Esophagus (tissue), 2 donors: Measurements from ENCODE around the gene TCF7L2. TPM values are rescaled to one million over a fixed set of nuclear protein-coding genes. Genes with fewer than 3 reads are reported as not detected.
A peak's percentile ranks its signal among the peaks of the same experiment; 100 is the strongest.

Source experiments
- H3K27ac ChIP-seq, 2 donors: one replicate each; pipeline ENCODE4 v1.5.1; 2013; ENCODE audit warnings: low read depth in 2 of 2, mild to moderate bottlenecking in 2 of 2, inconsistent platforms in 1 of 2, low read length in 1 of 2, moderate library complexity in 1 of 2
- H3K27me3 ChIP-seq, 2 donors: one replicate each; pipeline ENCODE4 v1.6.1; 2013; ENCODE audit warnings: low read length in 2 of 2, control low read depth in 1 of 2, mild to moderate bottlenecking in 1 of 2; ENCODE audit not compliant: insufficient read depth in 2 of 2, control insufficient read depth in 1 of 2
- H3K36me3 ChIP-seq, 2 donors: one replicate each; pipeline ENCODE4 v1.6.1; 2013; ENCODE audit warnings: low read length in 1 of 2; ENCODE audit not compliant: control insufficient read depth in 2 of 2, insufficient read depth in 2 of 2
- H3K4me1 ChIP-seq, 2 donors: one replicate each; pipeline ENCODE4 v1.6.1; 2013; ENCODE audit warnings: low read length in 1 of 2; ENCODE audit not compliant: control insufficient read depth in 2 of 2, insufficient read depth in 2 of 2
- H3K4me3 ChIP-seq, 2 donors: one replicate each; pipeline ENCODE4 v1.5.1; 2013; ENCODE audit warnings: low read length in 2 of 2, mild to moderate bottlenecking in 2 of 2, low read depth in 1 of 2, moderate library complexity in 1 of 2
- H3K9me3 ChIP-seq, 2 donors: one replicate each; pipeline ENCODE4 v1.6.1; 2013; ENCODE audit warnings: mild to moderate bottlenecking in 2 of 2, low read depth in 1 of 2, low read length in 1 of 2, moderate library complexity in 1 of 2; ENCODE audit not compliant: control insufficient read depth in 2 of 2, insufficient read depth in 1 of 2
- WGBS, 2 donors: extraction: QIAGEN DNeasy Blood & Tissue Kit; methylation state at CpG; one replicate each; pipeline ENCODE4 v1.1.7; 2013; 5-methylcytosine and 5-hydroxymethylcytosine counted together
- polyA plus RNA-seq, 2 donors: library from polyadenylated mRNA; stranded (reverse); fragments of 200-250 nt; gene quantifications; one replicate each; pipeline ENCODE4 v1.2.3, GENCODE V29; 2013
- donor health status: healthy with polysubstance abuse.
- donor health status: Bipolar disorder and iron deficiency.

Gene TCF7L2
- polyA plus RNA-seq, 2 donors, result 5.4 to 7.9 TPM

- Histone ChIP-seq H3K36me3 (peaks cover 0 to 4% of the 10 kb centered on the region in 2 donors), H3K27ac (no peak overlapping the region)
- WGBS, 2 donors, result 62 to 65% methylated on average over 4 of the region's 4 CpGs
Measured at GRCh38 chr10:113015201-113015600, 65.2 kb downstream of the TCF7L2 start.

GRCh38 chr10:113017376-113017775 is 67.3 kb downstream of the TCF7L2 start:
- no peak overlapping the region for H3K27ac ChIP-seq

More at GRCh38 chr10:113015201-113015600, 65.2 kb downstream of the TCF7L2 start:
- no peak overlapping the region for H3K4me3 ChIP-seq
- H3K27me3 ChIP-seq, result no peaks in the 10 kb centered on the region
- H3K9me3 ChIP-seq, result no peaks in the 10 kb centered on the region
- H3K4me1 ChIP-seq, result peaks cover 0 to 2% of the 10 kb centered on the region in 2 donors

GRCh38 chr10:113018034-113018433 is 68.0 kb downstream of the TCF7L2 start:
- H3K9me3 ChIP-seq, result no peaks in the 10 kb centered on the region
- H3K4me3 ChIP-seq, result no peak overlapping the region
- no peak overlapping the region for H3K27ac ChIP-seq
- H3K36me3 ChIP-seq, result peaks cover 0 to 6% of the 10 kb centered on the region in 2 donors
- no peaks in the 10 kb centered on the region for H3K27me3 ChIP-seq
- WGBS, 2 donors, result 92 to 95% methylated on average over 3 of the region's 3 CpGs
- H3K4me1 ChIP-seq, result peaks cover 0 to 4% of the 10 kb centered on the region in 2 donors

More at GRCh38 chr10:113017376-113017775, 67.3 kb downstream of the TCF7L2 start:
- H3K27me3 ChIP-seq, result no peaks in the 10 kb centered on the region
- peaks cover 0 to 4% of the 10 kb centered on the region in 2 donors for H3K4me1 ChIP-seq
- no peak overlapping the region for H3K4me3 ChIP-seq
- WGBS, 2 donors, result 67 to 77% methylated on average over 5 of the region's 5 CpGs
- H3K9me3 ChIP-seq, result no peaks in the 10 kb centered on the region
- peaks cover 0 to 6% of the 10 kb centered on the region in 2 donors for H3K36me3 ChIP-seq

- peaks cover 0 to 6% of the 10 kb centered on the region in 2 donors for H3K36me3 ChIP-seq
- H3K4me1 ChIP-seq, result peaks cover 0 to 4% of the 10 kb centered on the region in 2 donors
- no peaks in the 10 kb centered on the region for H3K9me3 ChIP-seq
- H3K4me3 ChIP-seq, result no peak overlapping the region
- 73 to 82% methylated on average over 8 of the region's 8 CpGs for WGBS, 2 donors
- H3K27ac ChIP-seq, result no peak overlapping the region
- H3K27me3 ChIP-seq, result no peaks in the 10 kb centered on the region
Measured at GRCh38 chr10:113019096-113019495, 69.0 kb downstream of the TCF7L2 start.

- H3K27me3 ChIP-seq, result no peaks in the 10 kb centered on the region
- WGBS, 2 donors, result 53 to 68% methylated on average over 12 of the region's 12 CpGs
- no peak overlapping the region for H3K4me3 ChIP-seq
- H3K4me1 ChIP-seq, result peaks cover 0 to 4% of the 10 kb centered on the region in 2 donors
- H3K36me3 ChIP-seq, result peaks cover 0 to 6% of the 10 kb centered on the region in 2 donors
- H3K9me3 ChIP-seq, result no peaks in the 10 kb centered on the region
- no peak overlapping the region for H3K27ac ChIP-seq
Measured at GRCh38 chr10:113019692-113020474, 69.8 kb downstream of the TCF7L2 start.

- peaks cover 0 to 4% of the 10 kb centered on the region in 2 donors for H3K4me1 ChIP-seq
- peaks cover 0 to 6% of the 10 kb centered on the region in 2 donors for H3K36me3 ChIP-seq
- no peak overlapping the region for H3K27ac ChIP-seq
- H3K27me3 ChIP-seq, result no peaks in the 10 kb centered on the region
- WGBS, 2 donors, result 85 to 86% methylated on average over 2 of the region's 2 CpGs
- H3K9me3 ChIP-seq, result no peaks in the 10 kb centered on the region
- no peak overlapping the region for H3K4me3 ChIP-seq
Measured at GRCh38 chr10:113020475-113020753, 70.4 kb downstream of the TCF7L2 start.

GRCh38 chr10:113020838-113021237 is 70.8 kb downstream of the TCF7L2 start:
- H3K4me3 ChIP-seq, result no peak overlapping the region
- H3K36me3 ChIP-seq, result peaks cover 0 to 6% of the 10 kb centered on the region in 2 donors
- peaks cover 0 to 4% of the 10 kb centered on the region in 2 donors for H3K4me1 ChIP-seq
- H3K27ac ChIP-seq, result no peak overlapping the region
- no peaks in the 10 kb centered on the region for H3K9me3 ChIP-seq
- no peaks in the 10 kb centered on the region for H3K27me3 ChIP-seq
- 41 to 48% methylated on average over 7 of the region's 7 CpGs for WGBS, 2 donors

- WGBS, 2 donors, result 66% methylated on average over 9 of the region's 9 CpGs
Measured at GRCh38 chr10:113021268-113022040, 71.4 kb downstream of the TCF7L2 start.

GRCh38 chr10:113022265-113022664 is 72.2 kb downstream of the TCF7L2 start:
- Histone ChIP-seq H3K4me1 (peaks cover 0 to 4% of the 10 kb centered on the region in 2 donors), H3K9me3 (no peaks in the 10 kb centered on the region), H3K4me3 (no peak overlapping the region), H3K27me3 (no peaks in the 10 kb centered on the region), H3K27ac (no peak overlapping the region), H3K36me3 (peaks cover 0 to 6% of the 10 kb centered on the region in 2 donors)
- WGBS, 2 donors, result 84 to 85% methylated on average over 7 of the region's 7 CpGs

More at GRCh38 chr10:113021268-113022040, 71.4 kb downstream of the TCF7L2 start:
- Histone ChIP-seq H3K9me3 (no peaks in the 10 kb centered on the region), H3K36me3 (peaks cover 0 to 6% of the 10 kb centered on the region in 2 donors), H3K4me1 (peaks cover 0 to 4% of the 10 kb centered on the region in 2 donors), H3K27ac (peak overlapping the region in 1 of 2 donors; percentile 27), H3K27me3 (no peaks in the 10 kb centered on the region), H3K4me3 (no peak overlapping the region)
